Endothelial cell of umbilical vein (primary cell): ENCODE results near the gene DGKB. TPM values are rescaled to one million over a fixed set of nuclear protein-coding genes. Genes with fewer than 3 reads are reported as not detected.

ENCODE experiments used
- BruUV-seq: library from RNA; stranded (reverse); fragments of 400-500 nt; replicated peaks from 2 replicates; lab custom pipeline; 2021; lab: Mats Ljungman, UMichigan
- CTCF ChIA-PET: fragments of 300-600, 350-600 bp; sonication (Branson Sonifier 250); formaldehyde crosslinking; loops from one replicate; lab custom pipeline; 2021; ENCODE audit warnings: antibody characterized with exemption, inconsistent platforms; lab: Charles Lee
- POLR2A ChIA-PET: fragments of 300-600, 350-600 bp; sonication (Branson Sonifier 250); formaldehyde crosslinking; loops from one replicate; lab custom pipeline; 2021; ENCODE audit warnings: antibody characterized with exemption, inconsistent platforms; lab: Charles Lee
- DNase-seq: peaks from one replicate; pipeline ENCODE4 v3.0.0-alpha.2; 2011; ENCODE audit warnings: low read depth, low spot score
- FAIRE-seq: peaks from 2 replicates; lab custom pipeline; 2011; peaks lifted over from hg19 to GRCh38; lab: Jason Lieb, UNC
- H2AFZ ChIP-seq: 2 replicates; pipeline ENCODE4 v1.6.0; 2012; ENCODE audit warnings: low read depth, low read length, control low read depth, inconsistent platforms
- H3K27ac ChIP-seq: 2 replicates; pipeline ENCODE4 v1.5.1; 2011; ENCODE audit warnings: low read depth, mild to moderate bottlenecking, control low read depth, low read length, moderate library complexity; ENCODE audit not compliant: insufficient read depth
- H3K27me3 ChIP-seq, 2 experiments: 2 replicates each; pipeline versions ENCODE4 v1.6.0 to v1.6.1; 2011; ENCODE audit warnings: low read length in 2 of 2, mixed read lengths in 1 of 2; ENCODE audit not compliant: control insufficient read depth in 2 of 2, insufficient read depth in 2 of 2
- H3K36me3 ChIP-seq, 2 experiments: 2 replicates in 1 of 2; 3 replicates in 1 of 2; pipeline ENCODE4 v1.5.1; 2011; ENCODE audit warnings: low read length in 2 of 2, mild to moderate bottlenecking in 1 of 2, moderate library complexity in 1 of 2; ENCODE audit not compliant: control insufficient read depth in 2 of 2, insufficient read depth in 2 of 2; ENCODE audit errors: extremely low read depth in 1 of 2
- H3K4me1 ChIP-seq: 3 replicates; pipeline ENCODE4 v1.5.1; 2011; ENCODE audit warnings: mild to moderate bottlenecking, low read length; ENCODE audit not compliant: control insufficient read depth, insufficient read depth; ENCODE audit errors: extremely low read depth
- H3K4me2 ChIP-seq: 2 replicates; pipeline ENCODE4 v1.6.1; 2011; ENCODE audit warnings: low read length, control low read depth, mixed read lengths; ENCODE audit not compliant: insufficient read depth
- H3K4me3 ChIP-seq, 3 experiments: fragments of 200-600 bp in 1 of 3; sonication (generic), shearing (Covaris generic) in 1 of 3; replicated peaks in 1 of 3; 2 replicates each; pipeline ENCODE4 v1.5.1; 2011 to 2016; ENCODE audit warnings: control low read depth in 3 of 3, low read length in 3 of 3, mild to moderate bottlenecking in 2 of 3, inconsistent platforms in 1 of 3, low read depth in 1 of 3, moderate library complexity in 1 of 3; ENCODE audit not compliant: insufficient read depth in 1 of 3
- H3K79me2 ChIP-seq: 2 replicates; pipeline ENCODE4 v1.6.0; 2012; ENCODE audit warnings: low read length, inconsistent platforms; ENCODE audit not compliant: control insufficient read depth, insufficient read depth
- H3K9ac ChIP-seq: replicated peaks from 2 replicates; pipeline ENCODE3; 2011; ENCODE audit warnings: low read length, control low read depth; ENCODE audit not compliant: insufficient read depth; ENCODE audit errors: extremely low read depth
- H3K9me1 ChIP-seq: replicated peaks from 3 replicates; pipeline ENCODE4 v1.6.0; 2011; ENCODE audit warnings: mild to moderate bottlenecking, low read length; ENCODE audit not compliant: control insufficient read depth, insufficient read depth; ENCODE audit errors: extremely low read depth
- H3K9me3 ChIP-seq: replicated peaks from 2 replicates; pipeline ENCODE4 v1.5.1; 2012; ENCODE audit warnings: low read length, inconsistent platforms; ENCODE audit not compliant: control insufficient read depth, insufficient read depth
- H4K20me1 ChIP-seq: replicated peaks from 2 replicates; pipeline ENCODE3; 2011; ENCODE audit warnings: mild to moderate bottlenecking, low read length; ENCODE audit not compliant: control insufficient read depth, insufficient read depth; ENCODE audit errors: extremely low read depth
- CTCF ChIP-seq, 2 donors: IDR thresholded peaks; 1 replicate in 1 of 2; 2 replicates in 1 of 2; pipeline ENCODE4 v1.5.1; 2011; ENCODE audit warnings: low read length in 2 of 2, mild to moderate bottlenecking in 2 of 2, moderate library complexity in 2 of 2, control low read depth in 1 of 2, inconsistent platforms in 1 of 2, low read depth in 1 of 2; ENCODE audit not compliant: insufficient read depth in 1 of 2; ENCODE audit errors: extremely low read depth in 1 of 2
- FOS ChIP-seq: IDR thresholded peaks from 2 replicates; pipeline ENCODE4 v1.6.1; 2011; ENCODE audit warnings: mild to moderate bottlenecking, low read length, moderate library complexity, borderline replicate concordance; ENCODE audit not compliant: insufficient read depth
- GATA2 ChIP-seq: IDR thresholded peaks from 2 replicates; pipeline ENCODE4 v1.7.0; 2011; ENCODE audit warnings: low read depth, mild to moderate bottlenecking, moderate library complexity, mixed read lengths, low read length; ENCODE audit not compliant: insufficient read length, insufficient read depth
- JUN ChIP-seq: IDR thresholded peaks from 2 replicates; pipeline ENCODE4 v1.6.1; 2011; ENCODE audit warnings: borderline replicate concordance, low read depth; ENCODE audit not compliant: insufficient read length, insufficient read depth
- MAX ChIP-seq: IDR thresholded peaks from 2 replicates; pipeline ENCODE4 v1.6.1; 2011; ENCODE audit not compliant: insufficient read depth, insufficient read length
- MYC ChIP-seq: IDR thresholded peaks from one replicate; pipeline ENCODE4 v1.6.1; 2011; ENCODE audit warnings: mild to moderate bottlenecking, low read depth, low read length
- POLR2A ChIP-seq: IDR thresholded peaks from 2 replicates; pipeline ENCODE4 v1.6.1; 2012; ENCODE audit warnings: low read depth, mild to moderate bottlenecking, control low read depth, low read length
- POLR2AphosphoS5 ChIP-seq: IDR thresholded peaks from 2 replicates; pipeline ENCODE4 v1.6.1; 2012; ENCODE audit warnings: low read depth, mild to moderate bottlenecking, control low read depth, low read length, moderate library complexity; ENCODE audit not compliant: insufficient read depth
- dilution Hi-C: fragments of 300-500 bp; cut with MboI; formaldehyde crosslinking; loops from one replicate; pipeline ENCODE4 v1.15.0; 2019; ENCODE audit warnings: low sequenced_read_pairs; ENCODE audit not compliant: extremely low pct_ligation_motif_present
- intact Hi-C: fragments of 100-400 bp; cut with micrococcal nuclease; formaldehyde crosslinking; loops from one replicate; pipeline ENCODE4 v1.10.0; 2022
- polyA plus RNA-seq, 4 experiments: library from polyadenylated mRNA; depleted of rRNA in 3 of 4; stranded (reverse) in 3 of 4; unstranded in 1 of 4; fragments of >200 nt; gene quantifications; 2 replicates each; pipeline versions ENCODE4 v1.2.1 to v1.2.3, GENCODE V29; 2011 to 2012; ENCODE audit warnings: missing spikeins in 1 of 4
- total RNA-seq: library from RNA; stranded (reverse); gene quantifications from 2 replicates; pipeline ENCODE4 v1.2.3, GENCODE V29; 2021

The DGKB gene
- total and polyA plus RNA-seq, 2 donors (not counting 3 experiments of a cell fraction or from before 2014, with no cell fraction given): not detected

GRCh38 chr7:14911077-14911476 lies 8.5 kb upstream of the DGKB start:
- FAIRE-seq: no peak
- H3K79me2 ChIP-seq: no peaks in the 10 kb centered on the region
- POLR2A ChIA-PET: no interaction called here

GRCh38 chr7:14908697-14909096 lies 6.1 kb upstream of the DGKB start:
- no peaks in the 10 kb centered on the region for H3K9me1 ChIP-seq
- H3K9me3 ChIP-seq: no peaks in the 10 kb centered on the region
- no peaks in the 10 kb centered on the region for H4K20me1 ChIP-seq
- CTCF ChIA-PET: interaction anchor here (0.7 to 1.9 kb wide), 2 partner anchors 15 to 107 kb away, joined by 3 to 8 read pairs; no protein-coding TSS in a partner anchor
- no peaks in the 10 kb centered on the region for H3K4me1 ChIP-seq
- H3K9ac ChIP-seq: no peak overlapping the region
- POLR2A ChIA-PET: no interaction called here
- no TSS peak for BruUV-seq
- no peak for TF ChIP-seq MAX
- no peak for TF ChIP-seq POLR2A
- TF ChIP-seq JUN: no peak
- TF ChIP-seq POLR2AphosphoS5: no peak
- no peak for TF ChIP-seq CTCF (IDR thresholded peaks at IDR 0.05; ENCODE audit: extremely low read depth in 1 of 2, insufficient read depth in 1 of 2, low read depth in 1 of 2, low read length in 2 of 2)
- no peak for TF ChIP-seq MYC
- no peak for TF ChIP-seq GATA2
- no peak overlapping the region for H3K4me2 ChIP-seq
- intact Hi-C loops (no loop called here), dilution Hi-C loops (no loop called here)
- FAIRE-seq (no peak), DNase-seq (no peak)
- H3K79me2 ChIP-seq: no peaks in the 10 kb centered on the region
- no peak overlapping the region for H3K27ac ChIP-seq
- H3K36me3 ChIP-seq: no peaks in the 10 kb centered on the region
- no peak overlapping the region for H3K4me3 ChIP-seq
- no peaks in the 10 kb centered on the region for H3K27me3 ChIP-seq
- H2AFZ ChIP-seq: no peak overlapping the region

More at GRCh38 chr7:14911077-14911476, 8.5 kb upstream of the DGKB start:
- Histone ChIP-seq H3K27ac (no peak overlapping the region), H3K9me1 (no peaks in the 10 kb centered on the region), H3K9ac (no peak overlapping the region), H4K20me1 (no peaks in the 10 kb centered on the region), H3K4me3 (no peak overlapping the region), H3K27me3 (no peaks in the 10 kb centered on the region), H3K9me3 (no peaks in the 10 kb centered on the region), H3K36me3 (no peaks in the 10 kb centered on the region), H3K4me2 (no peak overlapping the region), H2AFZ (no peak overlapping the region), H3K4me1 (no peaks in the 10 kb centered on the region)
- dilution Hi-C loops (no loop called here), intact Hi-C loops (no loop called here)
- BruUV-seq: no TSS peak
- CTCF ChIA-PET: no interaction called here
- DNase-seq: no peak
- no peak for TF ChIP-seq FOS
- TF ChIP-seq MYC: no peak
